Midbrain (tissue), 1 donor: ENCODE data around the gene SFI1.
"Not testable (repeated sequence)": the region's sequence is repeated elsewhere in the genome, so short reads cannot be mapped to it uniquely, and the experiment has no call there.

Source experiments
- DNase-seq: peaks from one replicate; lab custom pipeline; 2025; lab: John Stamatoyannopoulos, UW

The SFI1 gene

DNA sequence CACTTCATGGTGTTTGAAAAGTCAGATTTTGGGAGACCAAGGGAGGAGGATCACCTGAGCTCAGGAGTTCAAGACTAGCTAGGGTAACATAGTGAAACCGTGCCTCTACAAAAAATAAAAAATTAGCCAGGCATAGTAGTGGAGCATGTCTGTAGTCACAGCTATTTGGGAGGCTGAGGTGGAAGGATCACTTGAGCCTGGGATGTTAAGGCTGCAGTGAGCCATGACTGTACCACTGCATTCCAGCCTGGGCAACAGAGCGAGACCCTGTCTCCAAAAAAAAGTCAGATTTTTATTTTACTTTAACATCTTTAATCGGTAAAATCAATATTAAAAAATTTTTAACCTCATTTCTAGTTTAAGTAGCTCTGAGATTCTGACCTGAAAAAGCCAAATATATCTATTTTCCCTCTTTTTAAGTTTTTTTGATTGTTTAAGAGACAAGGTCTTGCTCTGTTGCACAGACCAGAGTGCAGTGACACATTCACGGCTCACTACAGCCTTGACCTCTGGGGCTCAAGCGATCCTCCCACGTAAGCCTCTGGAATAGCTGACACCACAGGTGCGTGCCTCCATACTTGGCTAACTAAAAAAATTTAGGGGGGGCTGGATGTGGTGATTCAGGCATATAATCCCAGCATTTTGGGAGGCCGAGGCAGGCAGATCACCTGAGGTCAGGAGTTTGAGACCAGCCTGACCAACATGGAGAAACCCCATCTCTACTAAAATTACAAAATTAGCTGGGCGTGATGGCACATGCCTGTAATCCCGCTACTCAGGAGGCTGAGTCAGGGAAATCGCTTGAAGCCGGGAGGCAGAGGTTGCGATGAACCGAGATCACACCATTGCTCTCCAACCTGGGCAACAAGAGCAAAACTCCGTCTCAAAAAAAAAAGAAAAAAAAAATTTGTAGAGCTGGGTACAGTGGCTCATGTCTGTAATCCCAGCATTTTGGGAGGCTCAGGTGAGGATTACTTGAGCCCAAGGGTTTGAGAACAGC lies 48.4 kb downstream of the SFI1 start:
- DNase-seq: no peak

- no peak for DNase-seq
Observed at GRCh38 chr22:31550871-31551370, 54.6 kb downstream of the SFI1 start.

GRCh38 chr22:31556627-31557203 lies 60.4 kb downstream of the SFI1 start:
- peak; percentile 32 for DNase-seq

- not testable (repeated sequence) for DNase-seq
Observed at GRCh38 chr22:31558546-31558945, 62.2 kb downstream of the SFI1 start.

GRCh38 chr22:31561238-31561887 lies 65.0 kb downstream of the SFI1 start:
- DNase-seq: peak; percentile 69

- DNase-seq: no peak
Observed at GRCh38 chr22:31561970-31562369, 65.6 kb downstream of the SFI1 start.

DNA sequence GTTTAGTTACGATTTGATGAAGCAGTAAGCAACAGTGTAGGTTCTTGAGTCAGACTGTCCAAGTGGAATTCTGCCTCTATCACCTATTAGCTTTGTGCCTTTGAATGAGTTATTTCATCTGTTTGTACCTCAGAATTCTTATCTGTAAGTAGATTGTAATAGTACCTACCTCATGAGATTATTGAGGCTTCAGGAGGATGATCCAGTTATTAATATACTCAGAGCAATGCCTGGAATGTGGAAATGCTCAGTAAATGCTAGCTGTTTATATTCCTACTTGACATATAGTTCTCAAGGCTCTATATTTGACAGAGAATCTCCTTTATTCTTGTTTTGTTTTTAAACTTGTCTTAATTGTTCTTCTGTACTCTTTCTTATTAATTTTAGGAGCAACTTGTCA lies 70.1 kb downstream of the SFI1 start:
- DNase-seq: no peak

DNA sequence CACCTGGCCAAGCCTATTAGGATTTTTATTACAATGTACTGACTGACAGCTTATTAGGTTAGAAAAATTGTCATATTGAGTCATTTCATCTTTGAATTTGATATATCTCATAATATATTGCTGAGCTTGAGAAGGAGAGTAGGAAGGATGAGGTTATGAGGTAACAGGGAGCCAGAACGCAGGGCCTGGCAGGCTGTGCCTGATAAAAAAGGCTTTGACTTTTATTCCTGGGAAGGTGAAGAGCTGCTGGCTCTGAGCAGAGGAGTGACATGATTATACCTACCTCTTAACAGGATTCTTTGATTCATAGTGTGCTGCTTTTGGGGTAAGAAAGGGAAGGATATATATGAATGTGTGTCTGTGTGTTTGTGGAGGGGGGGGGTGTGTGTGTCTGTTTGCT lies 70.9 kb downstream of the SFI1 start:
- no peak for DNase-seq

DNA sequence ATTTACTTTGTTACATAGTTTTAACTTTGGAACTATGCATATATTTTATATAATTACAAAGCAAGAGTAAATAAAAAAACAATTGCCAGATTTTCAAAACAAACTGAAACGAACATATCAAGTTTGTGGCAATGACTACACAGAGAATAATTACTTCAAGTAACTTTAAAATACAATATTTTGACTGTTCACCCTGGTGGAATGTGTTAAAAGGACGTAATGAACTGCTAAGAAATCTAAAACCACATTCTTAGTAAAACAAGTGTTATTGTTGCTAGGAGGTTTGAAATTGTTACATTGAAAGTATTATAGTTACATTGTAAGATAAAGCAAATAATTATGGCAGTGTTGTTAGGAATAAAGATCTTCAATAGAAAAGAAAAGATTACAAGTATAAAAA lies 71.4 kb downstream of the SFI1 start:
- DNase-seq: no peak

- DNase-seq: no peak
Observed at GRCh38 chr22:31569126-31569525, 72.8 kb downstream of the SFI1 start.

DNA sequence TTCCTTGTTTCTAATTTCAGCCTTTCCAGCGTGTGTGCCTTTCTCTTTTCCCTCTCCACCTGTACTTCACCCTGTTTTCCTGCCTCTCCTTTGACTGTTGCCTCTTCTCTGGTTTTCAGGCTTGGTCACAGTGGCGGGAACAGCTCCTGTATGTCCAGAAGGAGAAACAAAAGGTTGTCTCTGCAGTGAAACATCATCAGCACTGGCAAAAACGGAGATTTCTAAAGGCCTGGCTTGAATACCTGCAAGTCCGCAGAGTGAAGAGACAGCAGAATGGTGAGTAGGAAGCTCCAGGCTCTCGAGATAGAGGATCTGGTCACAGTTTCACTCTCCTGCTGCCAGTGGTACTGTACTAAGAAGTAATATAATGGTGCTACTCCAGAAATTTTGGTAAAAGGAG lies 76.6 kb downstream of the SFI1 start:
- no peak for DNase-seq

- peak; percentile 16 for DNase-seq
Observed at GRCh38 chr22:31574055-31574670, 77.8 kb downstream of the SFI1 start.

DNA sequence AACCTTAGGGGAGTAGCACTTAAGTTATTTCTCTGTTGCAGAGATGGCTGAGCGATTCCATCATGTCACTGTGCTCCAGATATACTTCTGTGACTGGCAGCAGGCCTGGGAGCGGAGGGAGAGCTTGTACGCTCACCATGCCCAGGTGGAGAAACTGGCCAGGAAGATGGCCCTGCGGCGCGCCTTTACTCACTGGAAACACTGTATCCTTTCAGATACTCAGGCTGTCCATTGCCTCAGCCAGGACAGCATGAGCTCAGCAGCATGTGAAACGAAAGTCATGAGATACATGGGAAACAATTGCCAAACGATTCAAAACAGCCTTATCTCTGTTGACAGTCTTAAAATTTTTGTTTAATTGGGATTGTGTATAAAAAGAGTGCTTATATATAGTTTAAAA lies 78.9 kb downstream of the SFI1 start:
- peak; percentile 15 for DNase-seq

- no peak for DNase-seq
Observed at GRCh38 chr22:31577711-31578110, 81.4 kb downstream of the SFI1 start.

DNA sequence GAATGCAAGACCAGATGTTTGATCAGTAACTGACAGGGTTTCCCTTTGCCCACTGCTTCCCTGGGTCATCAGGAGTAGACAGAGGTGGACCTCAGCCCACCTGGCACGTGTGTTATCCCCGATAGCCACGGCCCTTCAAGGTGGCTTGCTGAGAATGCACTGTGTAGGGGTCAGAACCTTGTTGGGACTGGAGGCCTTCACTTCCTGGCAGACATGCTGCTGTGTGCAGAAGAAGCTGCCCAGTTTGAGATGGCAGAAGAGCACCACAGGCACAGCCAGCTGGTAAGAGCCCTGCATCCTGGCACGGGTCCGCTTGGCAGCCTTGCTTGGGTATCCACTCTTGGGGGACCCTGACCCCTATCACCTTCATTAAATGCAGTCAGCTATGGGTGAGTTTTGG lies 81.8 kb downstream of the SFI1 start:
- DNase-seq: no peak

GRCh38 chr22:31579835-31580242 lies 83.5 kb downstream of the SFI1 start:
- no peak for DNase-seq

GRCh38 chr22:31583861-31584485 lies 87.6 kb downstream of the SFI1 start:
- no peak for DNase-seq

GRCh38 chr22:31584804-31585160 lies 88.4 kb downstream of the SFI1 start:
- DNase-seq: no peak

- no peak for DNase-seq
Observed at GRCh38 chr22:31585161-31585859, 89.0 kb downstream of the SFI1 start.

GRCh38 chr22:31586137-31586920 lies 90.0 kb downstream of the SFI1 start:
- DNase-seq: no peak
